GM18909 (cell line): ENCODE data around the gene OSER1.
"Not testable (repeated sequence)": the region's sequence is repeated elsewhere in the genome, so short reads cannot be mapped to it uniquely, and the experiment has no call there.

Experiments
- ATAC-seq: cut with Tn5 transposase; IDR thresholded peaks from one replicate; pipeline ENCODE4 v1.9.1; 2021; ENCODE audit warnings: mild to moderate bottlenecking; ENCODE audit not compliant: unreplicated experiment, poor library complexity

Gene OSER1

DNA sequence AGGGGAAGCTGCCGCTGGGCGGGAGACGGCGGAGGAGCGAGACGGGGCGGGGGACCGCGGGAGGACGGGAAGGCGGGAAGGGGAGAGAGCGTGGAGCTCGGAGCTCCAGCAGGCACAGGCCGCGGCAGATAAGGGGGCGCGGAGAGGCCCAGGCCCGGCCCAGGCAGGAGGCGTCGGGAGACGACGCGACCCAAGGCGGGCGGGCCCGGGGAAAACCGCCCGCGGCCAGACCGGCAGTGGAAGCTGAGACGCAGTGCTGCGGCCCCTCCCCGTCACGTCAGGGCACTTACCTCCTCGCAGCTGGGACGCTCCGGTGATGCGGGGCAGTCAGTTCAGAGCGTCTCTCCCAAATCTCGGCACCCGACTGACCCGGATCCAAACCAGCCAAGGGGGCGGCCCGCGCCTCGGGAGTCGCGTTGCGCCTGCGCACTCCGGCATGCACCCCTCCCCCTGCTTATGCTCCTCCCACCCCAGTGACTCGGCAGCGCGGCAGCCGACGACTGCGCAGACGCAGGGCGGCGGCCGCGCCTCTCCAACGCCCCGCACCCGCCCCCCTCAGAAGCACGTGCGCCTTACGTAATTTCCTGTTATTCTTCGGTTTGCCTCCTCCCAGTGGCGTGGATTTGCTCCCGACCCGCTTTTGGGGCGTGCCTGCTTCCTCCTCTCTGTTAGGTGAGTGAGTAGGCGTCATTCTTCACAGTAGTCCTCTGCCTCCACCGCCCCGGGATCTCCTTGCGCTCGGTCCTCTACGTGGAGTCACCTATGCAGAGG is at the start of gene OSER1:
Gene OSER1, minus strand, starts transcription at position 366 of the 771 bp plus-strand sequence. CDS start 3,814 bp downstream, outside the sequence.
- ATAC-seq = peak; percentile 87

DNA sequence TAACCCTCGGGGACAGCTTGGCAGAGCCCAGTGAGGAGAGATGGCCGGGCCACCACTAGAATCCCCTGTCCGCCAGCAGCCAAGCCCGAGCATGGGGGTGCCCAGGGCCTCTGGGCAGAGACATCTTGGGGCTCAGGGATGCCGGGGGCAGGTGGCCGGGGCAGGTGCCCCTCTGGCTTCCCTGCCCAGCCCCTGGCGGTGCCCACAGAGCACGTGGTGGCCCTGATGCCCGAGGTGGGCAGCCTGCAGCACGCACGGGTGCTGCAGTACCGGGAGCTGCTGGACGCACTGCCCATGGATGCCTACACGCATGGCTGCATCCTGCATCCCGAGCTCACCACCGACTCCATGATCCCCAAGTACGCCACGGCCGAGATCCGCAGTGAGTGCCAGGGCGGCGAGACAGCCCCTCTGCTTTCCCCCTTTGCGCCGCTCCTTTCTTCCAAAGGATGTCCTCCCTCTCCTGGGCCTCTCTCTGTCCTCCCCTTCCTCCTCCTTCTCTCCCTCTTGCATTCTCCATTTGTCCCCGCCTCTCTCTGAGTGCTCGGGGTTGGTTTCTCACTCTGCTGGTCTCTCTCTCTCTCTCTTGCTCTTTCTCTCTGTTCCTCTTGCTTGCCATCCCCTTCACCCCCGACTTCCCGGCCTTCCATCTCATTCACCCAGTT is 47.8 kb upstream of the OSER1 start:
- ATAC-seq = no peak

GRCh38 chr20:44256961-44257360 is 46.4 kb upstream of the OSER1 start:
- ATAC-seq = no peak

GRCh38 chr20:44255942-44256341 is 45.4 kb upstream of the OSER1 start:
- no peak for ATAC-seq

DNA sequence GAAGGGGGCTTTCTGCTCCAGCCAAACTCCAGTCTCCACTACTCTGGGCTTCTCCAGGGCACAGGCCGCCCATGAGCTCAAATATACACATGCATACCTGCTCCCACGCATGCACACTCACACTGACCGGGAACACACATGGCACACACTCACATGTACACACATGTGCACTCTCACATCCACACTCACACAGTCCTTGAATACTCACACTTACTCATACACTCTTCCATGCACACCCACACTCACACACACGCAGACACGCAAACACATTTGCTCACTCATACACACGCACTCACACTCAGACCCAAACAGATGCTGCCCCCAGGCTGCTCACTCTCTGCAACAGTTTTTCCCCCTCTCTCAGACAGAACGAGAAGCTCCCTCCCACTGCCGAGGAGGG is 43.5 kb upstream of the OSER1 start:
- ATAC-seq = no peak

- ATAC-seq = no peak
Measured at GRCh38 chr20:44253528-44253927, 43.0 kb upstream of the OSER1 start.

- ATAC-seq = no peak
Measured at GRCh38 chr20:44251284-44251683, 40.7 kb upstream of the OSER1 start.

GRCh38 chr20:44248410-44248759 is 37.8 kb upstream of the OSER1 start:
- no peak for ATAC-seq

DNA sequence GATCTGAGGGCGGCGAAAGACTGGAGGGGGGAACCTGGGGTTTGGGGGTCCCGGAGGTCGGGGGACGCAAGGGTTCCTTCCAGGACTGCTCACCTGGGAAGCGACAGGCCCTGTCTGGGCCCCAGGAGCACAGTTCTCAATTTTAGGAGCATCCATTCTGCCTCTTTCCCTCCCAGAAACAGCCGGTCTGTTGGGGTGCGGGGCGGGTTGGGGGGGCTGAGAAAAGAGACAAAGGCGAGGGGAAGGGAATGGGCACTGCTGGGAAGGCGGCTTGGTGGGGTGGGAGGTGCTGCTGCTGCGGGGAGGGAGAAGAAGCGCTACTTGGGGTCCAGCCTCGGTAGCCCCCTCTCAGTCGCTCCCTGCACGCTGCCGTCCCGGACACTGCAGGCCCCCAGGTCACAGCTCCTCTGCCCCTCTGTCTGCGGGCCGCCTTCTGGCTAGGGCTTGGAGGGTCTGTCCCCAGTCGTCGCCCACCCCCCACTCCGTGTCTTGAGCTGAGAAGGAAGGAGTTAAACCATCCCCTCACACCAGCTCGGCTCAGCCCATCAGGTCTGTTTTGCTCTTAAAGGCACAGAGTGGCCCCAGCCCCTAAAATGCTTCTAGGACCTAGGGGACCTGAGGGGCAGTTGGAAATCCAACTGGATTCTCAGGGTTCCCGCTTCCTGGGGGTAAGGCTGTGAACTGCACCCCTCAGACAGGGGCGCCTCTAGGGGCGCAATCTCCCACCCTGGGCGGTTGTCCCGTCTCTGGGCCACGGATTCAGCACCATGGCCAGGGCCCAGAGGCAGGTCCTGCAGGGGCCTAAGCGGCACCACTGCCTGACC is 37.2 kb upstream of the OSER1 start:
- ATAC-seq = no peak

DNA sequence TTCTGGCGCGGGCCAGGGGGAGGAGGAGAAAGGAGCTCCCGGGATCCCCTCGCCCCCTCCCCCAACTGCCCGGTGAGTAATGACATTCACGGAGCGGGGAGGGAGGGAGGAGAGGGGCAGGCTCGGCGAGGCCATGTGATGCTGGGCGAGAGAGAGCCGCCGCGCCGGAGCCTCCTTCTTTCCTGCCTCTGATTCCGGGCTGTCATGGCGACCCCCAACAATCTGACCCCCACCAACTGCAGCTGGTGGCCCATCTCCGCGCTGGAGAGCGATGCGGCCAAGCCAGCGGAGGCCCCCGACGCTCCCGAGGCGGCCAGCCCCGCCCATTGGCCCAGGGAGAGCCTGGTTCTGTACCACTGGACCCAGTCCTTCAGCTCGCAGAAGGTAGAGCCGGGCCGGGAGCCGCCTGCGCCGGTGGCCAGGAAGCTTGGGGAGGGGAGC is 36.6 kb upstream of the OSER1 start, which contains the start of gene GDAP1L1:
Gene GDAP1L1, plus strand, starts transcription at position 178 of the 441 bp plus-strand sequence. Its CDS starts 27 bp downstream, at position 205.
- no peak for ATAC-seq

GRCh38 chr20:44245977-44246376 is 35.4 kb upstream of the OSER1 start:
- no peak for ATAC-seq

GRCh38 chr20:44241796-44242195 is 31.2 kb upstream of the OSER1 start:
- ATAC-seq = no peak

DNA sequence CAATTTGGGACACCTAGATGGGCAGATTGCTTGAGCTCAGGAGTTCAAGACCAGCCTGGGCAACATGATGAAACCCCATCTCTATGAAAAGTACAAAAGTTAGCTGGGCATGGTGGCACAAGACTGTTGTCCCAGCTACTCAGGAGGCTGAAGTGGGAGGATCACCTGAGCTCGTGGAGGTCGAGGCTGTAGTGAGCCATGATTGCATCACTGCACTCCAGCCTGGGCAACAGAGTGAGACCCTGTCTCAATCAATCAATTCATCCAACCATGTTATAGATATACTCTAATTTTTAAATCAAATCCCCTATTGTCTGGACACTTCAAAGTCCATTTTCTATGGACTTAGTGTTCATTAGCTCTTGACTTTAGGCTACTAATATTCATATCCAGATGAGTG is 26.3 kb upstream of the OSER1 start:
- ATAC-seq = not testable (repeated sequence)

DNA sequence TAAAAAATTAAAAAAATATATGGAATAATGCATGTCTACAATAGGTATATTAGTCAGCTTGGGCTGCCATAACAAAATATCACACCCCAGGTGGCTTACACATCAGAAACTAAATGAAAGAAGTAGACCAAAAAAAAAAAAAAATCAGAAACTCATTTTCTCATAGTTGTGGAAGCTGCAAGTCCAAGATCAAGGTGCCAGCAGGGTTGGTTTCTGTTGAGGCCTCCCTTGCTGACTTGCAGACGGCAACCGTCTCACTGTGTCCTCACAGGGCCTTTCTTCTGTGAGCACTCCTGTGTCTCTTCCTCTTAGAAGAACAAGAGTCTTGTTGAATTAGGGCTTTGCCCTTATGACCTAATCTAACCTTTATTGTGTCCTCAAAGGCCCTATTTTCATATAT is 25.1 kb upstream of the OSER1 start:
- no peak for ATAC-seq

DNA sequence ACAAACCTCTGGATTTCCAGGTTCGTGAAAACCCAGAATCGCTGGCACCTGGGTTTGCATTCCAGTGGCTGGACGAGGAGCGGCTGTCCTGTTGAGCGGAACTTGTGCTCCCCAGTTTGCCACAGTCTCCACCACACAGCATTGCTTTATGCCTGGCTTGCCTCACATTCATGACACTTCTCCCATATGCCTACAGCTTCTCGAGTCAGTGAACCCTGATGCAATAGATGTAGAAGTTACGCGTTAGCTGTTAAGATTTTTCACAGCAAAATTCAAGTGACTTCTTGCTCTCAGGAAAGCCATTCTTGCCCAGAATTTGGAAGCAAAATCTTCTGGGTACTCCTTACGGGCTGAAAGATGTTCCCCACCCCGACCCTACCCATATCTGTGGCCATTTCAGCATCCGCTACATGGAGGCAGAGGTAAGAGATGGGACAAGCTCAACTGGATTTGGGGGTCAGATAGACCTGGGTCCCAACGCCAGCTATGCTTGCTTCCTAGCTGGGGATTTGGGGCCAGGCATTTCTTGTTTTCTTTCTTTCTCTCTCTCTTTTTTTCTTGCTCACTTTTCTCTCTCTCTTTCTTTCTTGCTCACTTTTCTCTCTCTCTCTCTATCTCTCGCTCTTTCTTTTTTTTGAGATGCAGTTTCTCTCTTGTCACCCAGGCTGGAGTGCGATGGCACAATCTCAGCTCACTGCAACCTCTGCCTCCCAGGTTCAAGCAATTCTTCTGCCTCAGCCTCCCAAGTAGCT is 24.2 kb upstream of the OSER1 start:
- no peak for ATAC-seq

DNA sequence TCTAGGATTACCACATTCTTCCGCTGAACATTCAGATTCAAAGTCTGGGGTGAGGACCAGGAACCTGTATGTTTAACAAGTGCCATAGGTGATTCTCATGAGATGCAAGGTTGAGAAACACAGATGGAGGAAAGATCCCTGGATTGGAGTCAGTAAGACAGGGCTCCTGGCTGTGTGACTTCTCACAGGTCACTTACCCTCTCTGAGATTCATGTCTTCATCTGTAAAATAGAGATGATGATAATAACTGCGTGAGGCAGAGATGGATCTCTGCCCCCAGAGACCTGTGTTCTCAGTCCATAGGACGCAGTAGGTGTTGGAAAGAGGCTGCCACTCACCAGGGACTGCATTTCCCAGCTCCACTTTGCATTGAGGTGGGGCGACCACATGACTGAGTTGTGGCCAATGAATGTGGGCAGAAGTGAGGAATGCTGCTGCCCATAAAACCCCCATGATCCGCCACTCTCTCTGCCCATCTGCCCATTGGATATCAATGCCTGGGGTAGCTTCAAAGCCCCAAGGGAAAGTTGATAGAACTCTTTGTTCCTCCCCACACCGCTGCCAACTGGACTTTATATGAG is 23.0 kb upstream of the OSER1 start:
- ATAC-seq = no peak

- ATAC-seq = not testable (repeated sequence)
Measured at GRCh38 chr20:44232469-44232856, 21.9 kb upstream of the OSER1 start.

DNA sequence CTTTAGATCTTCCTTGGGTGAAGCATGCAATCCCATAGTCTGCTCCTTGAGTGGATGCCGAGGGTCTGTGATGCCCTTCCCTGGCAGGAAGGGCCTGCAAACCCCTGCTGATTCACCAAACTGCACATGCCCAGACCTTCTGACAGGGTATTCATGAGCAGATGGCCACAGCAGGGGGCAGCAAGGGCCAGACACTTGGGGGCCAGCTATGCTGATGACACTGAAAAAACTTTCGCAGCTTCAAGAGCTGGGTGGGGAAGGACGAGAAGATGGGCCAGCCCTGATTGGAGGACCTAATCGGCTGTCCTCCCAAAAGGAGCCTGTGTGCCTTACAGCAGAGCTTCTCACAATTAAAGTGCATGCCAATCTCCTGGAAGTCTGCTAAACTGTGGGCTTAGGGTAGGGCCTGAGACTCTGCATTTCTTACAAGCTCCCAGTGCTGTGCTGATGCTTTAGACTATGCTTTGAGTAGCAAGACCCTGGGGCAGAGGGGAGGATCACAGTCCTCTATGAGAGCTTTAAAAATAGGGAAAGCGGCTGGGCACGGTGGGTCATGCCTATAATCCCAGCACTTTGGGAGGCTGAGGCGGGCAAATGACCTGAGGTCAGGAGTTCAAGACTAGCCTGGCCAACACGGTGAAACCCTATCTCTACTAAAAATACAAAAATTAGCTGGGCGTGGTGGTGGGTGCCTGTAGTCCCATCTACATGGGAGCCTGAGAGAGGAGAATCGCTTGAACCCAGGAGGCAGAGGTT is 21.3 kb upstream of the OSER1 start:
- ATAC-seq = no peak

- ATAC-seq = no peak
Measured at GRCh38 chr20:44231193-44231592, 20.6 kb upstream of the OSER1 start.
